HG03196 (cell line): ENCODE measurements around the gene PLEKHM1.
"Not testable (repeated sequence)": the region's sequence is repeated elsewhere in the genome, so short reads cannot be mapped to it uniquely, and the experiment has no call there.

Experiments
- ATAC-seq: cut with Tn5 transposase; IDR thresholded peaks from one replicate; pipeline ENCODE4 v1.9.1; 2021; ENCODE audit not compliant: unreplicated experiment

Gene PLEKHM1

GRCh38 chr17:45443371-45444260 is 46.9 kb downstream of the PLEKHM1 start:
- ATAC-seq: not testable (repeated sequence)

- ATAC-seq: no peak
These were observed 48.8 kb downstream of the PLEKHM1 start for GRCh38 chr17:45441526-45442310.

GRCh38 chr17:45440839-45441515 is 49.5 kb downstream of the PLEKHM1 start:
- ATAC-seq: not testable (repeated sequence)

DNA sequence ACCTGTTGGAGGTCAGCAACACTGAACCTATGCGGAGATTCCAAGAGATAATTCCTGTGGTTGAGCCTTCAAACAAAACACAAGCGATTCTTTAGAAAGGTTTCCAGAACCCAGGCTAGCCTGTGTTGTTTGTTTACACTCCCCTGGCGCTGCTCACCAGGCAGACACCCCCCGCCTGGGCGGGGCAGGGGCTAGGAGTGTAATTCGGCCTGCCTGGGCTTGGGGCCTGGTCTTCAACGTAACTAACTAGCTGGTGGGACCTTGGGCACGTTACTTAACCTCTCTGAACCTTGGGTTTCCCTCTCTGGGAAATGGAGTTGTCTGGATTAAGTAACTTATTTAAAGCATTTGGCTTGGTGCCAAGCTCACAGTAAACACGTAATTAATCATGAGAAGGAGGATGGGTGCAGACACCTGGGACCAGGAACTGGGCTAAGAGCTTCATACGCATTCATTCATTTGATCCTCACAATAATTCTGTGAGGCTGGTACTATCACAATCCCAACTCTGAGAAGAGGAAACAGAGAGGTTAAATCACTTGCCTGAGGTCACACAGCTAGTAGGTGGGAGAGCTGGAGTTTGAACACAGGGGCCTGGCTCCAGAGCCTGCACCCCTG is 50.3 kb downstream of the PLEKHM1 start:
- no peak for ATAC-seq

- ATAC-seq: no peak
These were observed 51.5 kb downstream of the PLEKHM1 start for GRCh38 chr17:45438931-45439610.

DNA sequence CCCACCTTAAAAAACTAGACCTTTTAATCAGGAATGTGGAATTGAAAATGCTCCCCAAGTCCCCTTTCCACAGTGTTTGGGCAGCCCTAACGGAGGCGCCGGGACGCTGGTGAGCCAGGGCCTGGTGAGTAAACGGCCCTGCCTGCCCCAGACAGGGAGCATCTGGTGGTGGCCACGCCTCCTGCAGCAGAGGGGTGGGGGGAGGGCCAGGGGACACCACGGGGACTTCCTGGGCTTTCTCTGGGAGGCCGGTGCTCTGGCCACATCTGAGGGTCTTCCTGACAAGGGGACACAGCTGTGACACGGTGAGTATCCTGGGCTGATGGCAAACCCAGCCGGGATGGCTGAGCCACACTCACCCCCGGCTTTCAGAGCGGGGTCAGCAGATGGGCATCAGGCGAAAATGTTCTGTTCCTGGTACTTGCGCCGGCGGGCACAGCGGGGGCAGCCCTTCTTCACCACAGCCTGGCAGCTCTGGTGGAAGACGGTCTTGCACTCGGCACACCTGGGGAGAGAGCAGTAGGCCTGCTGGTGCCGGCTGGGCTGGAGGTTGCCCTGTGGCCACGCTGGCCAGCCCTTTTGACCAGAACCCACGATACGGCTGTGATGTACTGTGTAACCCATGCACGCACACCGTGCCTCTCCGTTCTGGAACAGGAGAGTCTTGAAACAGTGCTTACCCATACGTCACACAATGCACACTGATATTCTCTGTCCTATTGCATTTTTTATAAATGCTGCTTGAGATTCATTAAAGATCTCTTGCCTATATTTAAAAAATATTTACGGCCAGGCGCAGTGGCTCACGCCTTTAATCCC is 52.8 kb downstream of the PLEKHM1 start:
- ATAC-seq: no peak

GRCh38 chr17:45436625-45437464 is 53.7 kb downstream of the PLEKHM1 start:
- no peak for ATAC-seq

- ATAC-seq: no peak
These were observed 54.4 kb downstream of the PLEKHM1 start for GRCh38 chr17:45436161-45436560.

DNA sequence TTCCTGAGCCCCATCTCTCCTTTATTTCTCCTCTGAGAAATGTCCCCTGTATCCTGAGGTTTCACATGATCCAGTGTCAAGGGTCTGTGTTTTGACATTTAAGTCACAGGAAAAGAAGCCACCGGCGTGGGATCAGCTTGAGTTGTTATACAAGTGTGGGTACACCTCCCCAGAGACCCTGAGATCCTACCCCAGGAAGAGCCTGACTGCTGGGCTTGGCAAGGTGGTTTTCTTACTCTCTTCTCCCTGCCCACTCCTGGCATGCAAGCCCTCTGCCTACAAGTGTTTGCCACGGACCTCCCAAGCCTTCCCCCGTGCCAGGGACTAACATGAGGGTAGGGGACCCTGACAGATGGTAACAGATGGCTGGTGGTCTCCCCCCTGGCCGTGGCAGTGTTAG is 55.0 kb downstream of the PLEKHM1 start:
- ATAC-seq: no peak

GRCh38 chr17:45433159-45433535 is 57.4 kb downstream of the PLEKHM1 start:
- ATAC-seq: no peak

DNA sequence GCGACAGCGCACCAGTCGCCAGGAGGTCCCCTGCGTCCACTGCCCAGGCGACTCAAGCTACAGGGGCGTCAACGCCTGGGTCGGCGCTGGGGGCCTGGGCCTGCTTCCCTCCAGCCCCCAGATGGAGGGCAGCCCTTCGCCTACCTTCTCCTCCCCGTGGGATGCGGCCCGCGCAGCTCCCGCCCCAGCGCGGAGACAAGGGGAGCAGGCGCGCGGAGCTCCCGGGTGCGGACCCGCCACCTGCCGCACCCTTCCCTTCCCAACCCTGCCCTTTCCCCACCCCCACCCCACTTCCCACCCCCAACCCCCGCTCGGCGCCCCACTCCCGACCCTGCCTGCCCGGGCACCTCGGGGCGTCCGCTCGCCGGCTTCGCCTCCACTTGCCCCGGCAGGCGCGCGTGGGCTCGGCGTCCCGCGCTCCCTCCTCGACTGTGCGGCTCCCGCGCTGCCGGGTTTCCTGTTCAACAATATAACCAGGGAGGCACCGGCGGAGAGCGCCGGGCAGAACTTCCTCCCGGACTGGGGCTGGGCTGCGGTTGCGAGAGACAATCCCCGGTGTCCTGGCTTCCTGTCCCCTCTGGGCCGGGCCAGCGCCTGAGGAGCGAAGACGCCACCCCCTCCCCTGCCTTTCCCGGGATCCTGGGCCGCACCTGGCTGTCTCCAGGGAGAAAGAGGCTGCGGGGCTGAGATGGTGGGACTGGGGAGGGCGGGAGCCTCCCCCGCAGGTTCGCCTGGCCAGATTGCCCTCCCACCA is 57.9 kb downstream of the PLEKHM1 start, which contains the start of gene ARHGAP27:
TSS of gene ARHGAP27 (minus strand) at position 466 of the 754 bp plus-strand sequence. CDS start 2,591 bp downstream, outside the sequence.
- ATAC-seq: no peak

- peak; percentile 50 for ATAC-seq
These were observed 58.8 kb downstream of the PLEKHM1 start for GRCh38 chr17:45431531-45432404.

GRCh38 chr17:45430738-45431530 is 59.6 kb downstream of the PLEKHM1 start:
- peak; percentile 11 for ATAC-seq

GRCh38 chr17:45430006-45430737 is 60.3 kb downstream of the PLEKHM1 start:
- no peak for ATAC-seq

DNA sequence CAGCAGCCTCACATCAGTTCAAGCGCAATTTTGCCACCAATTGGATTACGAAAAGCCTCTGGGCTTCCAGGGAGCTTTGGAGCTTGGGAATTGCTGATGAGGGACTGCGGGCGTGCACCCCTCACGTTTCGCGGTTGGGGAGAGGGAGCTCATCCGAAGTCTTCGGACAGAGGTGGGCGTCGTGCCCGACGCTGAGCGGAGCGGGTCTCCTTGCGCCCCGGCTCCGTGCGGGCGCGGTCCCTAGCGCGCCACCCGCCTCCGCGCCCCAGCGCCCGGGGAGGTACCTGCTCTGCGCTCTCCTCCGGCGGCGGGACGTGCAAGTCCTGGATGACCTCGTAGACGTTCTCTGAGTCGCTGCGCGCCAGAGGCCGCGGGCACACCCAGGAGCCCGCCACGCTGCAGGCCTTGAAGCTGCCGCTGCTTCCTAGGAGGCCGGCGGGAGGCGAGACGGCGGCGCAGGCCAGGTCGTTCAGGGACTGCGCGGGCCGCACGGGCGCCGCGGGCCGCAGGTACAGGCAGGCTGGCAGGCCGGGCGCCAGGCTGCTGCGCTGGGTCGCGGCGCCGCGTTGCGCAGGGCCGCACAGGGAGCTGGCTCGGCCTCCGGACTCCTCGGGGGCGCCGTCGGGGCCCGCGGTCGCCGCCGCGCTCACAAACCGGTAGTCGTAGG is 61.0 kb downstream of the PLEKHM1 start:
- no peak for ATAC-seq
